NCI-H187 (cell line): Measurements from ENCODE around the gene TREML4.
A peak's percentile ranks its signal among the peaks of the same experiment; 100 is the strongest.
"Not testable (repeated sequence)": the region's sequence is repeated elsewhere in the genome, so short reads cannot be mapped to it uniquely, and the experiment has no call there.

Experiments used
- DNase-seq, 2 experiments: peaks; one replicate each; lab custom pipeline; 2025; lab: John Stamatoyannopoulos, UW

TREML4 gene, protein sequence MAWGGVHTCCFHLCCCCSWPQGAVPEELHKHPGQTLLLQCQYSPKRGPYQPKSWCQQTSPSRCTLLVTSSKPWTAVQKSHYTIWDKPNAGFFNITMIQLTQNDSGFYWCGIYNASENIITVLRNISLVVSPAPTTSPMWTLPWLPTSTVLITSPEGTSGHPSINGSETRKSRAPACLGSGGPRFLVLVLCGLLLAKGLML

DNA sequence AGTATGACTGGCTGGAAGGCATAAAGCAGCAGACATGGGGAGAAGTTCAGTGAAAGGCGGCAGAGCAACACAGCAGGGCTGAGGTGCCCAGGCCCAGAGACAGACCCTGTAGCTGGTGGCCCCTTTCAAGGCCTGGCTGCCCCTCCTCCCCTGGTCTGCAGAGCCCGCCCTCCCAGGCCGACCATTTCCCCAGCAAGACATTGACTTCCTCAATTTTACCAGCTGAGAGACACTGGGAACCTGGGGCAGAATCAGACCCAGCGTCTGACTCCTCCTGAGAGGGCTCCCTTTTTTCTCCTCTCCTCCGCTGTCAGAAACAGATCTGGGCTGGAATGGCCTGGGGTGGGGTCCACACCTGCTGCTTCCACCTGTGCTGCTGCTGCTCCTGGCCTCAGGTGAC, at the start of gene TREML4:
TREML4 (plus strand) TSS at position 254 of the 400 bp plus-strand sequence; CDS start at position 333, 79 bp downstream.
- no peak for DNase-seq

DNA sequence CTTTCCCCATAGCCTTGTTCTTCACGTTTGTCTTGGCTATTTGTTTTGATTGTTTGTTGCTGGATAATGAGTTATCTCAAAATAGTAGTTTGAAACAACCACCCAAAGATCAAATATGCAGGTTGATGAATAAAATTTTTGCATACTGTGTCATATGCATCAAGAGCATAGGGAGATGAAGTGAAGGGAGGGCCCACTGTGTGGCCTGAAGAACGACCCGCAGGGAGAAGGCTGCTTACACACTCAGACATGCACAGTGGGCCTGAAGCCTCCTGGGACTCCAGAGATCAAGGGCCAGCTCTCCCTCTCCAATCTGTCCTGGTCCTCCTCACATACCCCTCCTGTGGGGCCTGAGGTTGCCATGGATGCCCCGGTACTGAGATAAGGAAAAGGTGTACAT, 49.0 kb upstream of the TREML4 start:
- DNase-seq: no peak

DNA sequence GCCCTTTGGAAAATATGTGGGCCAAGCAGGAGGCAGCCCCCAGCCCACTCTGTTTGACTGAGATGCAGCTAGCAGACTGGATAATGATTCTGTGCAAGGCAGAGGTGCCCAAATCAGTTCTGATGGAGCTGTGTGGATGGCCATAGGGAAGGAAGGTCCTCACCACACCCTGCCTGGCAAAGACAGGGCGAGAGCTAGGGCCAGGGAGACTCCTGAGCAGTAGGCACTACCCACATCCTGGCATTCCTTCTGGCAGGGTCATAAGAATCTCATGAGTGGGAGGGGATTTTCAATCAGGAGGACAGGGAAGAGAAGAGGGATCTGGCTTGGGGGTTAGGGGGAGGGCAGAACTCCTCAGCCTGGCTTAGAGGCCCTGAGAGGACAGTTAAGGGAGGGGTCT, 46.6 kb upstream of the TREML4 start:
- no peak for DNase-seq

DNA sequence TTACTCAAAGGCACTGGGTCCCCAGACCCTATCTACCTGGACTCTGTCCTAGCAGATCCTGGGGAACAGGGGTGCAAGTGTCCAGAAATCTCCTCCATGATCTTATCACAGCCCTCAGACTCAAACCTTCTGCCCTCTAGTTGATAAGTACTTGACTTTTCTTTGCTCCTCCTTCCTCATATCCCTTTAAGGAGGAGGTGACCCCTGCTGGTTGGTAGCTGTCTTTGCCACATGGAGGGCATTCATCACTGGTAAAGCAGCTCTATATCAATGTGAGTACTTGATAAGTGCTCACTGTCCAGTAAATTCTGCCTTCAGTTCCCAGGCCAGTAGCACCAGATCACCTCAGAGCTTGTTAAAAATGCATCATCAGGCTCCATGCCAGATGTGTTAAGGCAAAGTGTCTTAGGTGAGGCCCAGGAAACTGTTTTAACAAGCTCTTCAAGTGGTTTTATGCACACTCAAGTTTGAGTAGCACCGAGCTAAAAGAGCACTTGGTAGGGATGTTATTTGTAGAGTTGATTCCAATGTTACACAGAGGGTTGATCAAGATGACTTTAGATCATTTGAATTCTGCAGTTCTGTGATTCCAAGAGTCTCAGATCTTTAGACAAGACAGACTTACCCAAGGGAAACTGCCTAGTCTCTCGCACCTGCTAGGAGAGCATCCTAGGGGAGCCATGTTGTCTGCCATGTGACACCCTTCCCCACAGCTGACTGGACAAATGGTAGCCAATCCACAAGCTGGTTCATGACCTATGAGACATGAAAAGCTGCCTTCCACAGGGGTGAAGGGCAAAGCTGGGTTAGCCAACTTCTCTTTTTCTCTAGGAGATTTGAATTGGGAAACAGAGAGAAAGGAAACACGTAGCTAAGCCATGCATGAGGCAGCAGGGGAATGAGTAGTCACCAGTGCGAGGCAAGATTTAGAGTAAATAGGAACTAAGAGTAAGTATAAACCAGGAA, 45.8 kb upstream of the TREML4 start:
- peak; percentile 57 to 74 for DNase-seq

DNA sequence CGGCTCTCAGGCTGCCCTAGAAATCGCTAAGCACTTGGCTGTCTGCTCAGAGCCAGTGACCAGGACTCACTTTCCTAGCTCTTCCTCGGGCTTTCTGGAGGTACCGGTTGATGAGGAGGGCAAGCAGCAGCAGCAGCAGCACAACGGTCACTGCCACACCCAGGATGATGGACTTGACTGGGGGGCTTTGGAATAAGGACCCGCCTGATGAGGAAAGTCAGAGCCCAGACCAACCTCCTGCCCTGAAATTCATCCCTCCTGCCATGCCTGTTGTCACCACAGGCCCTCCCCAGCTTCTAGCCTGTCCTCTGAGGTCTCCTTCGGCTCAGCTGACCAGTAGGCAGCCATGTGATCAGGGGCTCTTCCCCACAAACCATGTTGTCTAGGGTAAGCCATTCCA, 43.4 kb upstream of the TREML4 start:
- DNase-seq: no peak

DNA sequence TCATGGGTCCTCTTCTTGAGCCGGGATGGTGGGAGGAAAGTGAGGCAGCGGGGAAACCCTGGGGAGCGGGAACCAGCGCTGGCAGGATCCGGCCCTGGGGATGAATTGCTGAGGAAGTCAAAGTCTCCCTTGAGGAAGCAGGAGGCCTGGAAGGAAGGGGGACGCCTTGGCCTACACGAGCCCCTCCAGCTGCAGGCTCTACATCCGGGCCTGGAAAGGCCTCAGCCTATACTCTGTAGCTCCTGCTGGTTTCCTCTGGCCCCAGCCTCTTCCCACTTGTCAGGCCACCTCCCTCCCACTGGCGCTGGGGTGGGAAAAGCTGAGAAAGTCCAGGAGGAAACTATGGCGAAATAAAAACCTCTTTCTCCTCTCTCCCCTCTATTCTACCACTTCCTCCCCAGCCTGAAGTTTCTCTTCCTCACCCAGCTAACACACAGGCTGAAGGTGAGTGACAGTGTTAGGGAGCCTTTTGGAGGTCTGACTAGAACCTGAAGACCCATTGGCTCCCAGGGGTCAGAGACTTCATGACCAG, 42.1 kb upstream of the TREML4 start:
- no peak for DNase-seq

DNA sequence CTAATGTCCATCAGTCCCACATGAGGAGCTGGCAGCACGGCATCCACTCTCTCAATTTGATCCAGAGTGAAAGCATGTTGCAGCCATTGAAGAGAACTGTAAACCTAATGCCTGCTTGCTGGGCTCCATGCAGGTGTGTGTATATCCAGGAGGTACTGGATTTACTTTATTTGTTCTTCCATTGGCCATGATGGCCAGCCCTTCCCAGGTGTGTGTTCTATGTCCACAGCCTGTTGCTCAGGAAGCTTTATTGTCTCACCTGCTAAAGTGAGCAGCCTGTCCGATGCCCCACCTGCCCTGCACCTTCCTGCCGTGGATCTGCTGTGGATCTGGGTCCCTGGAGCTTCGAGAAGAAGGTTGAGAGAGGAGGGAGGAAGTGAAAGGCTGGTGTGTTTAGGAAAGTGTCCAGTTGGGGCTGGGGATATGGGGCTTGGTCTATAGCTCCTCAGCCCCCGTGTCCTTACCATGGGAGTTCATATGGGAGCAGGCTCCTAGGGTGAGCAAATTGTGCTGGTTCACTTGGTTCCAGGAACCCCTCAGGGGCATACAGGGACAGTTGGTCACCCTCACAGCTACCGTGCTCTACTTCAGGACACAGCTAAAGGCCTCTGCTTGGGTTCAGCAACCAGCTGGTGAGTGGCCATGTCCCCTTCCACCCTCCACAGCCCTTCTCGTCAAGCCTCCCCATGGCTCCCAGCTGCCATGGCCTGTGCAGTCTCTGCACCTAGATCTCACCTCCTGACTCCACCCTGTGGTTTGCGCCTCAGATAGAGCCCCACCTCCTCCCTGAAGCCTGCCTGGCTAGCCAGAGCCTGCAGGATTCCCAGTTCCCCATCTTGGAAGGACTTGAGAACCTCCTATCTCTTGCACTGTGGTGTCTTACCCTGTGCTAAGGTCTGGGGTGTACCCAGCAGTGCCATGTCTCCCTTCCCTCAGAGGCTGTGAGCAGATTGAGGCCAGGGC, 39.9 kb upstream of the TREML4 start:
- no peak for DNase-seq

DNA sequence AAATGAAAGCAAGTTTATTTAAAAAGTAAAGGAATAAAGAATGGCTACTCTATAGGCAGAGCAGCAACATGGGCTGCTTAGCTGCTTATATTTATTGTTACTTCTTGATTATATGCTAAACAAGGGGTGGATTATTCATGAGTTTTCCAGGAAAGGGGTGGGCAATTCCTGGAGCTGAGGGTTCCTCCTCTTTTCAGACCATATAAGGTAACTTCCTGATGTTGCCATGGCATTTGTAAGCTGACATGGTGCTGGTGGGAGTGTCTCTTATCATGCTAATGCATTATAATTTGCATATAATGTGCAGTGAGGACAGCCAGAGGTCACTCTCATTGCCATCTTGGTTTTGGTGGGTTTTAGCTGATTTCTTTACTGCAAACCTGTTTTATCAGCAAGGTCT, 39.1 kb upstream of the TREML4 start:
- not testable (repeated sequence) for DNase-seq

DNA sequence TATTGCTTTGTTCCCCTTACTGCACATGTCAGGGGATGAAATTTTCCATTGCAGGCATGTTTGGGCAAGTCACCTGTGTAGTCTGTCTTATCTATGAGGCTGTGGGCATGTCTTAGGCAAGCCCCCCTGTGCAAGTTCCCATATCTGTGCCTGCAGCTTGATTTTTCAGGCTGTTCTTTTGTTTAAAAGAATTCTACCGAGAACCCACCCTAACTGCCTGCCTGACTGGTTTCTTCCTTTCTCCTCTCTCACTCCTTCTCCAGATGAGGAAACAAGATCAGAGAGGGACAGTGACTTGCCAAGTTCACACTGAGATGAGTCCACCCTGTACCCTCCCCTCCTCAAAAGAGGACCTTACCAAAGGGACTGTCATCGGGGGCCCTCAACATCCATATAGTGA, 38.2 kb upstream of the TREML4 start:
- DNase-seq: no peak

DNA sequence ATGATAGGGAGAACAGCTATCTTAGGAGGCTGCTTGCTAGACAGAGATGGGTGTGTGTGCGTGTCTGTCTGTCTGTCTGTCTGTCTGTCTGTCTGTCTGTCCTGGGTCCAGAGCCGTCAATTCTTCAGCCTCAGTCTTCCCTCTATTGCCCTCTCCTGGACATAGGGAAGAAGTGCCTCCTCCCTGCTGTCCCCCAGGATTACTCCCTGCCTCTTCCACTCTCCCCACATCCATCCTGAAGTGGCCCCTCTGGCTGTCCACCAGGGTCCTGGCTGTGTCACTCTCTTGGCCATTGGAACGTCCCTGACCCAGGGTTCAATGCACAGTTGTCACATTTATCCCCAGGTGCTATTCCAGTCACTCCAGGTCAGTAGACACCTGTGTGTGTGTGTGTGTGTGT, 37.4 kb upstream of the TREML4 start:
- no peak for DNase-seq

DNA sequence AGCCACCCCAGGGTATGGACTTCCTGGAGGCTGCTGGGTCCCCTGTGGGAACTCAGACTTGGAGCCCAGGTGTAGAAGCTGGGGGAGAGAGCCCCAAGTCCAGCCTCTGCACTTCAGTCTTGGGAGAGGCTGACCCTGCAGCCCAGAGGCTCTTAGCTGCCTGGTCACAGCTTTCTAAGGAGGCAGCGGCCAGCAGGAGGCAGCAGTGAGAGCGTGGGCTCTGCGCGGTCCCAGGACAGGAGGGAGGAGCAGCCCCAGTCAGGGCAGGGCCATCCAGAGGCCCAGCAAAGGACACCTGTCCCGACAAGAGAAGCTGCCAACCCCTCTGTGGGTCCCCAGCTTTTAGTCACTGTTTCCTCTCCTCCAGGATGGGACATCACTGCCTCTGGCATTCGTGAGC, 36.6 kb upstream of the TREML4 start:
- no peak for DNase-seq

DNA sequence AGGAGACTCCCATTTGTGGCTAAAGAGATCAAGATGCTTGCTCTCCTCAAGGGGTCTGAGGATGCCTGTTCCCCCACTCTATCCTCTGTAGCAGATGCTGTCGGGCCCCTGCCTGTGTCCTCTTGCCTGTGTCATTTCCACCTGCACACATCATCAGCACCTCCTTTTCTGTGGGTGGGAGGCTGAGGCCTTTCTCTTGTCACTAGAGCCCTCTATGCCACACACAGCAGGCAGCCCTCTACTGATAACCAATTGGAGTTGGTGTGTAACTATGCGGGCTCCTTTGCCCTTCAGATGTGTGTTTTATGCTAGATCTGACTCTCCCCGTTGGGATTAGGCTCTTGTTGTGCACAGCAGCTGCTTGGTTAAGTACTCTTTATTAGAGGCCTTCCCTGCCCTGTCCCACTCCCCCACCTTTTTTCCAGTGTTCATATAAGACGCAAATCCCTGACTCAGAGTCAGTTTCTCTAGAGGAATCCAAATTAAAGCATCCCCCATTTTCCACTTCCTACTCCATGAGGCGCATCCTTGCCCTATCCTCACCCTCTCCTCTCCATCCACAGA, 34.9 kb upstream of the TREML4 start:
- DNase-seq: no peak

DNA sequence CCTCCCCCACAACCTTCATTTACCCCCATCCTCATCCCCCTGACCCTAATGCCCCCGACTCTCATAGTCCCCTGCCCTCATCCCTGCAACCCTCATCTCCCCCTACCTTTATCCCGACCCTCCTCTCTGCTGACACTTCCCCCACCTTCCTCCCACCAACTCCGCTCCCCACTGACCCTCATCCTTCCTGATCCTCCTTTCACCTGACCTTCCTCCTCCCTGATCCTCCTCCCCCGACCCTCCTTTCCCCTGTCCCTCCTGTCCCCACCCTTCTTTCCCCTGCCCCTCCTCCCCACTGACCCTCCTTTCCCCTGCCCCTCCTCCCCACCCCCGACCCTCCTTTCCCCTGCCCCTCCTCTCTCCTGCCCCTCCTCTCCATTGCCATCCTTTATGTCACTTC, 34.3 kb upstream of the TREML4 start:
- no peak for DNase-seq

DNA sequence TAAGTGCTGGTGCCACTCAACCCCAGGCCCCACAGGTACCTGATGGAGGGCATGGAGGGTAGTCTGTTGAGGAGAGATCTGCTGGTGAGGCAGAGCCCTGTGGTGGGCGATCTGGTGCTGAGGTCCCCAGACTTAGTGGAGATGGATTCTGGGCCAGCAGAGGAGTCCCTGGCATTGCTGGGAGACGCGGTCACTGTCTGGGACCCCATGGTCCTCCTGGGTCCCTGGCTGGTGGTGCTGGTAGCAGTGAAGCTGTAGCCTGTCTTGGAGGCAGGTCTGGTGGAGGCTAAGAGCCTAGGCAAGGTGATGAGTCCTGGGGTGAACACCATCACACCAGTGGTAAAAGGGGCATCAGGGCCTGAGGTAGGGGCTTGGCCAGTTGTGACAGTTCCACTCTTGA, 33.8 kb upstream of the TREML4 start:
- DNase-seq: no peak

DNA sequence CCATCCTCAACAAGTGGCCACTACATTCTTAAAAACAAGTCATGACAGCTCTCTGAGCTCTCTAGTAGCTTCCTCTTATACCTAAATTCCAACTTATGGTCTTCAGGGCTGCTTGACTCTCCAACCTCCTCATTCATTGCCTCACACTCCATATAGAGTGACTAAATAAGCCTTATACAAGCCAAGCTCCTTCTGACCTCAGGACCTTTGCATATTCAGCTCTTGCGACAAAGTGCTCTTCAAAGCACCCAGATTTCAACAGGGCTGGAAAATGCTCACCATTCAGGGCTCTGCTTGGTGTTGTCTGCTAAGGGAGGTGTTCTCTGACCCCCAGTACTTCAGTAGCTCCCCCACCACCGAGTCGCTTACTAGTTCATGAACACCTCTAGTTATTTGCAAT, 30.9 kb upstream of the TREML4 start:
- DNase-seq: no peak

DNA sequence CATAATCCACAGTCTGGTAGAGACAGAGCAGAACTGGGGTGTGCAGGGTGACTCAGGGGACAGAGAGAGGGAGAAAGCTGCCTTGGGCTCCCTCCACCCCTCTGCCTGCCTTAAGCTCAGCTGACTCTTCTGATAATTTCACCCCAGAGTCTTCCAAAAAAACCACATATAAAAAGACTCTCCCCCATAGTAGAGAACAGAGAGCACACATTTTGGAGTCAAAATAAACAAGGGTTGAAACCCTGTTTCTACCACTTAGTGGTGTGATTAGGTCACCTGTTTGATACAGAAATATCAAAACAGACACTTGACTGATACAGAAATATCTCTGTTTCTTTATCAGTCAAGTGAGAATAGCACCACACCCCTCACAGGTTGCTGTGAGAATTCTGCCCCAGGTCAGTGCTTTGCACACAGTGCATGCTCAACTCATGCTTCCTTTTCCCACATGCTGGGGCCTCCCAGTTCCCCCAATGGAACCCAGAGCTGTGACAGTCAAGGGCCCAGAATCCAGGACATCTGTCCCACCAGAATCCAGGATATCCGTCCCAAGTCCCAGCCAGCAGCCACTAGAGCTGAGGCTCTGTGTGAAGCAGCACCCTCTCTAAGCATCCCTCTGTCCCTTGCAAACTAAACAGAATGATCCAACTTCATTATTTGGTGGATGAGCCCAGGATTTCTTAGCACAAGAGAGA, 28.4 kb upstream of the TREML4 start:
- no peak for DNase-seq

DNA sequence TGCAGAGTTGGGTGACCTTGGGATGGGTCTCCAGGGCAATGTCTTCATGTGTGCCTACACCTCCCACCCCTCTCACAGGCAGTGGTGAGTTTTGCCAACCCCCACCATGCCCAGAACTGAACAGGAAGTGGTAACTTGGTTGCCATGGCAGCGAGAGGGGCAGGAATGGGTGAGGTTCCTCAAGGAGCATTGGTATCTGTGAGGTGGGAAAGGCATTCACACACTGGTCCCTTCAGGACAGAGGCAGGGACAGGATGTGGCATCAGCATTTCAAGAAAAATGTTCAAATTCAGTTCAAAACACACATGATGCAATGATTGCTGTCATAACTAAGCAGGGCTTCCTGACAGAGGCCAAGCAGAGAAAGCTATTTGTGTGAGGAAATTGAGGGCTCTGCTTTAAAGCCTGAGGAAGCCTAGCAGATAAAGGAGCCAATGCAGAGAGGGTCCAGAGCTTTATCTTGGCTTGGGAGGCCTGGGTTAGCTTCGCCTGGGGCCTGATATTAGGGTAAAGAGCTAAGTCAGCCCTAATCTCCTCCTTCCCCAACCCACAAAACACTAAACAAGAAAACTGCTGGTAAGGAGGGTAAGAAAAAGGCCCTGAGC, 27.8 kb upstream of the TREML4 start:
- no peak for DNase-seq

DNA sequence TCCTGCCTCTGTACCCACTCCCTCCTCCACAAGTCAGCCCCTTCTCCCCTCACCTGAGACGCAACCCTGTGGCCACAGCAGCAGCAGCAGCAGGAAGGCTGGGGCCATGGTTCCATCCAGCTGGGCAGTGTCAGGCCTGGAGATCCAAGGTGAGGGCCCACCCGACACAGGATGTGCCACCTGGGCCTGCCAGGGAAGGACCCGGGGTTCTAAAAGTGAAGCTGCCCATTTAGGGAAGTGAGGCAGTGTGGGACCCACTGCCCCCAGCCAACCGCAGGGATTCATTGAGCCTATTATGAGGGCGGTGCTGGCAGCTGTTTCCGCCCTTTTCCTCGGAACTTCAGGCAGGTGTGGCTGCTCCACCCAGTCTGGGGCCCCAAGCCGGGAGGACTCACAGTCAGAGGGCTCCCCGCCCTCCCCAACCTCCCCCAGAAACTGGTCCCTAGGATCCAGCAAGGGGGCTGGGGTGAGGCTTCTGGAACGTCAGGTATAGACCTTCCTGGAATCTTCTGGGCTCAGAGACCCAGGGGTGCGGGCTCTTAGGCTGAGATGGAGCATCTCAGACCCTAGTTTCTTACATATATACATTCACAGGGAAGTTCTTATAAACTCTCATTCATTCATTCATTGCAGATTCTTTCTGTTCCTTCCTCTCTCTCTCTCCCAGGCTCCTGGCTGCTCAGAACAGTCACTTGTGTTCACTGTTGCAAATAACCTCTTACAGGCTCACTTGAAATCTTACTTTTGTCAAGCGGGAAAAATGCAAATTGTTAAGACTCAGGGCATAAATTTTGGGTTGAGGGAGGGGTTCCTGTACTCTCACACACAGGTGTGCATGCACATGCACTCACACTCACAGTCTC, 27.0 kb upstream of the TREML4 start, which contains the start of gene TREML2:
TREML2 (minus strand) TSS at position 249 of the 863 bp plus-strand sequence; CDS start at position 108, 141 bp downstream.
- no peak for DNase-seq

DNA sequence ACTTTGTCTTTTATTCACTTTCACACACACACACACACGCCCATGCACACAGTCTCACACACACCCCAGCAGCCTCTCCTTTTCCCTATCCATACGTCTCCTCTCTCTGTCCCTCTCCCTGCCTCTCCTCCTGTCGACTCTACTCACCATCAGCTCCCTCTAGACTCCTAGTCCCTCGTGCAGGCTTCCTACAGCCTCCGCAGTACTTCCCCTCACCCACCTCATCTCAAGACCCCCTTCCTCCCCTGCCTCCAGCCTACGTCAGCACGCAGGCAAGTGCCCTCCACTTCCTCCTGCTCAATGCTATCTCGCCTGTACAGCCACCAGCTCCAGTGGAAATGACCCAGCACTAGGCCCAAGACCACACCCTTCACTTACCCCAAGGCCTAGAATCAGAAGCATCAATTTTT, 26.4 kb upstream of the TREML4 start:
- no peak for DNase-seq
